K562 (cell line): Measurements from ENCODE around the gene SLC34A3. TPM values are rescaled to one million over a fixed set of nuclear protein-coding genes. Genes with fewer than 3 reads are reported as not detected.

Experiments
- CREB3 ChIP-seq: fragments of 450-650 bp; conservative IDR thresholded peaks from 2 replicates; pipeline ENCODE4 v1.6.1; 2016; ENCODE audit warnings: missing genetic modification characterization, low read depth, mild to moderate bottlenecking, missing compliant biosample characterization, moderate library complexity
- ESRRB ChIP-seq: fragments of 250-450 bp; sonication (Bioruptor Pico); IDR thresholded peaks from 2 replicates; pipeline ENCODE4 v1.5.0; 2020; ENCODE audit warnings: mild to moderate bottlenecking, moderate library complexity, borderline replicate concordance
- ETS2 ChIP-seq: IDR thresholded peaks from 2 replicates; pipeline ENCODE4 v1.6.1; 2016; ENCODE audit warnings: borderline replicate concordance, missing genetic modification characterization, mild to moderate bottlenecking, moderate library complexity, missing compliant biosample characterization; ENCODE audit not compliant: poor library complexity, severe bottlenecking
- GABPA ChIP-seq: fragments of 200-800 bp; sonication (Bioruptor generic); conservative IDR thresholded peaks from 2 replicates; pipeline ENCODE4 v1.6.1; 2016; ENCODE audit warnings: low read depth, missing genetic modification characterization, missing compliant biosample characterization
- GATA2 ChIP-seq: sonication (generic); formaldehyde crosslinking; IDR thresholded peaks from 2 replicates; pipeline ENCODE4 v1.4.0; 2020; ENCODE audit warnings: mild to moderate bottlenecking, missing genetic modification reagents
- HDAC2 ChIP-seq: fragments of 450-650 bp; IDR thresholded peaks from 2 replicates; pipeline ENCODE4 v1.6.1; 2016; ENCODE audit warnings: mild to moderate bottlenecking
- KDM4B ChIP-seq, 2 experiments: fragments of 450-650 bp in 1 of 2; sonication (generic) in 1 of 2; IDR thresholded peaks; 2 replicates each; pipeline ENCODE4 v1.6.1; 2016 to 2017; ENCODE audit warnings: borderline replicate concordance in 2 of 2, antibody characterized with exemption in 1 of 2, low read depth in 1 of 2, mild to moderate bottlenecking in 1 of 2
- KLF16 ChIP-seq: IDR thresholded peaks from 2 replicates; pipeline ENCODE4 v1.6.1; 2016; ENCODE audit warnings: antibody characterized with exemption
- MYC ChIP-seq, 2 experiments: fragments of 250-450 bp in 1 of 2; sonication (Bioruptor Pico) in 1 of 2; IDR thresholded peaks; 2 replicates each; pipeline versions ENCODE4 v1.5.1 to v1.6.1; 2012 to 2021; ENCODE audit warnings: low read depth in 2 of 2, borderline replicate concordance in 1 of 2, improper control_type of control experiment in 1 of 2, low read length in 1 of 2, mild to moderate bottlenecking in 1 of 2, moderate library complexity in 1 of 2
- MYNN ChIP-seq, 2 experiments: sonication (generic); formaldehyde crosslinking in 1 of 2; IDR thresholded peaks; 2 replicates each; pipeline versions ENCODE4 v1.5.0 to v1.6.1; 2016 to 2020; ENCODE audit warnings: antibody characterized with exemption in 1 of 2, missing genetic modification reagents in 1 of 2
- POLR2A ChIP-seq: fragments of 450-650 bp; conservative IDR thresholded peaks from 2 replicates; pipeline ENCODE4 v1.6.1; 2016
- POLR2B ChIP-seq: fragments of 450-650 bp; IDR thresholded peaks from 2 replicates; pipeline ENCODE4 v1.6.1; 2018; ENCODE audit warnings: low read depth; ENCODE audit not compliant: partially characterized antibody
- SAFB ChIP-seq: fragments of 200-400 bp; formaldehyde crosslinking; IDR thresholded peaks from 2 replicates; pipeline ENCODE4 v1.6.1; 2017; ENCODE audit warnings: low read depth, low read length, borderline replicate concordance
- SMARCA4 ChIP-seq: fragments of 450-650 bp; IDR thresholded peaks from 2 replicates; pipeline ENCODE4 v1.6.1; 2016
- SP1 ChIP-seq: sonication (generic); formaldehyde crosslinking; IDR thresholded peaks from 2 replicates; pipeline ENCODE4 v1.8.1; 2022; ENCODE audit warnings: mild to moderate bottlenecking, missing genetic modification reagents
- SPI1 ChIP-seq: IDR thresholded peaks from 2 replicates; pipeline ENCODE4 v1.6.1; 2011; ENCODE audit warnings: low read depth, low read length, control low read depth, borderline replicate concordance
- SUPT5H ChIP-seq: fragments of 450-650 bp; IDR thresholded peaks from 2 replicates; pipeline ENCODE4 v1.6.1; 2016
- TBL1XR1 ChIP-seq, 2 experiments: IDR thresholded peaks; 2 replicates each; pipeline ENCODE4 v1.6.1; 2012; ENCODE audit warnings: improper control_type of control experiment in 2 of 2, low read length in 2 of 2, mild to moderate bottlenecking in 1 of 2
- ZNF263 ChIP-seq: sonication (generic); formaldehyde crosslinking; IDR thresholded peaks from 2 replicates; pipeline ENCODE4 v1.8.0; 2022; ENCODE audit warnings: mild to moderate bottlenecking, missing genetic modification reagents, borderline replicate concordance
- polyA plus RNA-seq, 8 experiments: library from polyadenylated mRNA; depleted of rRNA in 4 of 8; stranded (reverse) in 5 of 8; unstranded in 3 of 8; fragments of >200 nt; fragmentation: Nextera tagmentation in 2 of 8; fragmentation: Illumina TruSeq in 1 of 8; extraction: Ambion mirVana in 2 of 8; extraction: Trizol in 1 of 8; gene quantifications; 2 replicates each; pipeline versions ENCODE4 v1.2.1 to v1.2.3, GENCODE V29; 2011 to 2014; ENCODE audit warnings: inconsistent platforms in 1 of 8, missing spikeins in 1 of 8
- total RNA-seq, 7 experiments: library from RNA; depleted of rRNA in 6 of 7; stranded (reverse); fragments of >200 nt in 6 of 7; fragmentation: Illumina TruSeq in 2 of 7; extraction: Trizol in 2 of 7; gene quantifications; 2 replicates each; pipeline versions ENCODE4 v1.2.1 to v1.2.3, GENCODE V29; 2011 to 2021; ENCODE audit warnings: low replicate concordance in 1 of 7
- TF ChIP-seq, protein P1 (sequence below): IDR thresholded peaks from 2 replicates; pipeline ENCODE4 v1.6.1; 2012; ENCODE audit warnings: low read depth, low read length, improper control_type of control experiment, borderline replicate concordance
- TF ChIP-seq, protein P2 (sequence below): fragments of 250-450 bp; sonication (Bioruptor Pico); IDR thresholded peaks from 2 replicates; pipeline ENCODE4 v1.5.0; 2021
- TF ChIP-seq, protein P3 (sequence below): sonication (generic); formaldehyde crosslinking; IDR thresholded peaks from 2 replicates; pipeline ENCODE4 v1.8.0; 2022; ENCODE audit warnings: missing genetic modification reagents, mild to moderate bottlenecking, moderate library complexity, borderline replicate concordance

The SLC34A3 gene
- total and polyA plus RNA-seq, 9 of the 15 experiments (the other 6 are each of a cell fraction or from before 2014, with no cell fraction given) = not detected

GRCh38 chr9:137223078-137223970 lies 7.4 kb upstream of the SLC34A3 start (continued):
- TF ChIP-seq TBL1XR1 (IDR thresholded peaks at IDR 0.05; ENCODE audit: low read length in 2 of 2) (peak in 1 of 2 experiments; percentile 25; a peak in 2 of 4 replicates), ETS2 (tag) (no peak), SUPT5H (peak; percentile 83), SP1 (peak; percentile 65), HDAC2 (peak; percentile 28; the same call in 1 of the 2 replicates), GABPA (tag) (peak; percentile 97), ZNF263 (no peak), MYNN (IDR thresholded peaks at IDR 0.05) (peak; percentile 8; the same call in 1 of the 2 replicates), MYNN (CRISPR knock-in tag; IDR thresholded peaks at IDR 0.05) (no peak), GATA2 (CRISPR knock-in tag) (no peak), MYC (IDR thresholded peaks at IDR 0.05; ENCODE audit: low read depth, low read length) (peak; percentile 81), MYC (CRISPR knock-in tag; IDR thresholded peaks at IDR 0.05; ENCODE audit: borderline replicate concordance, low read depth) (peak; percentile 37; the same call in 1 of the 2 replicates), POLR2A (peak; percentile 89), KDM4B (IDR thresholded peaks at IDR 0.05; ENCODE audit: borderline replicate concordance in 2 of 2, low read depth in 1 of 2) (no peak), SPI1 (no peak), SMARCA4 (no peak), SAFB (peak; percentile 38; the same call in 1 of the 2 replicates), KLF16 (no peak), POLR2B (peak; percentile 84), ESRRB (no peak), CREB3 (no peak)
- TF ChIP-seq, protein P1, sequence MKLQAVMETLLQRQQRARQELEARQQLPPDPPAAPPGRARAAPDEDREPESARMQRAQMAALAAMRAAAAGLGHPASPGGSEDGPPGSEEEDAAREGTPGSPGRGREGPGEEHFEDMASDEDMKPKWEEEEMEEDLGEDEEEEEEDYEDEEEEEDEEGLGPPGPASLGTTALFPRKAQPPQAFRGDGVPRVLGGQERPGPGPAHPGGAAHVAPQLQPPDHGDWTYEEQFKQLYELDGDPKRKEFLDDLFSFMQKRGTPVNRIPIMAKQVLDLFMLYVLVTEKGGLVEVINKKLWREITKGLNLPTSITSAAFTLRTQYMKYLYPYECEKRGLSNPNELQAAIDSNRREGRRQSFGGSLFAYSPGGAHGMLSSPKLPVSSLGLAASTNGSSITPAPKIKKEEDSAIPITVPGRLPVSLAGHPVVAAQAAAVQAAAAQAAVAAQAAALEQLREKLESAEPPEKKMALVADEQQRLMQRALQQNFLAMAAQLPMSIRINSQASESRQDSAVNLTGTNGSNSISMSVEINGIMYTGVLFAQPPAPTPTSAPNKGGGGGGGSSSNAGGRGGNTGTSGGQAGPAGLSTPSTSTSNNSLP = no peak
- TF ChIP-seq, protein P2, sequence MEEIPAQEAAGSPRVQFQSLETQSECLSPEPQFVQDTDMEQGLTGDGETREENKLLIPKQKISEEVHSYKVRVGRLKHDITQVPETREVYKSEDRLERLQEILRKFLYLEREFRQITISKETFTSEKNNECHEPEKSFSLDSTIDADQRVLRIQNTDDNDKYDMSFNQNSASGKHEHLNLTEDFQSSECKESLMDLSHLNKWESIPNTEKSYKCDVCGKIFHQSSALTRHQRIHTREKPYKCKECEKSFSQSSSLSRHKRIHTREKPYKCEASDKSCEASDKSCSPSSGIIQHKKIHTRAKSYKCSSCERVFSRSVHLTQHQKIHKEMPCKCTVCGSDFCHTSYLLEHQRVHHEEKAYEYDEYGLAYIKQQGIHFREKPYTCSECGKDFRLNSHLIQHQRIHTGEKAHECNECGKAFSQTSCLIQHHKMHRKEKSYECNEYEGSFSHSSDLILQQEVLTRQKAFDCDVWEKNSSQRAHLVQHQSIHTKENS (CRISPR knock-in tag) = no peak
- TF ChIP-seq, protein P3, sequence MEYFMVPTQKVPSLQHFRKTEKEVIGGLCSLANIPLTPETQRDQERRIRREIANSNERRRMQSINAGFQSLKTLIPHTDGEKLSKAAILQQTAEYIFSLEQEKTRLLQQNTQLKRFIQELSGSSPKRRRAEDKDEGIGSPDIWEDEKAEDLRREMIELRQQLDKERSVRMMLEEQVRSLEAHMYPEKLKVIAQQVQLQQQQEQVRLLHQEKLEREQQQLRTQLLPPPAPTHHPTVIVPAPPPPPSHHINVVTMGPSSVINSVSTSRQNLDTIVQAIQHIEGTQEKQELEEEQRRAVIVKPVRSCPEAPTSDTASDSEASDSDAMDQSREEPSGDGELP (CRISPR knock-in tag) = peak; percentile 73
